IMR-90 (cell line): ENCODE data around the gene HAVCR2.

Experiments used
- CEBPB ChIP-seq: IDR thresholded peaks from 2 replicates; pipeline ENCODE4 v1.6.1; 2012; ENCODE audit warnings: low read depth, low read length, improper control_type of control experiment
- CTCF ChIP-seq: conservative IDR thresholded peaks from 2 replicates; pipeline ENCODE4 v1.5.1; 2012; ENCODE audit warnings: mild to moderate bottlenecking, low read depth, low read length, improper control_type of control experiment
- MAFK ChIP-seq: IDR thresholded peaks from 2 replicates; pipeline ENCODE4 v1.6.1; 2012; ENCODE audit warnings: low read depth, low read length, improper control_type of control experiment
- MAZ ChIP-seq: IDR thresholded peaks from 2 replicates; pipeline ENCODE4 v1.6.1; 2012; ENCODE audit warnings: low read depth, mild to moderate bottlenecking, low read length, improper control_type of control experiment, moderate library complexity, borderline replicate concordance
- POLR2A ChIP-seq: IDR thresholded peaks from 2 replicates; pipeline ENCODE4 v1.6.1; 2012; ENCODE audit warnings: mild to moderate bottlenecking, low read depth, low read length
- RAD21 ChIP-seq: IDR thresholded peaks from 2 replicates; pipeline ENCODE4 v1.6.1; 2012; ENCODE audit warnings: low read length, improper control_type of control experiment
- SMC3 ChIP-seq: fragments of 150-350 bp; IDR thresholded peaks from 2 replicates; pipeline ENCODE4 v1.6.1; 2016; ENCODE audit warnings: low read depth, mild to moderate bottlenecking, antibody characterized with exemption, low read length, moderate library complexity

GRCh38 chr5:157059093-157059539 lies 49.7 kb downstream of the HAVCR2 start, which contains the start of gene HAVCR1:
- no peak for TF ChIP-seq CEBPB
- TF ChIP-seq CTCF = no peak
- no peak for TF ChIP-seq RAD21
- no peak for TF ChIP-seq POLR2A
- no peak for TF ChIP-seq MAFK
- TF ChIP-seq MAZ = no peak
- no peak for TF ChIP-seq SMC3
